Left lung (tissue), 14 donors: Measurements from ENCODE around the gene MACC1. TPM values are rescaled to one million over a fixed set of nuclear protein-coding genes. Genes with fewer than 3 reads are reported as not detected.

ENCODE experiments used
- ATAC-seq: fragments of 200-7000 bp; cut with Tn5 transposase; one replicate; pipeline ENCODE4 v1.9.1; 2020; ENCODE audit warnings: moderate library complexity
- DNase-seq, 4 donors: peaks; one replicate each; pipeline ENCODE4 v3.0.0-alpha.2; 2013 to 2020
- H3K27ac ChIP-seq, 2 donors: fragments of 200-600 bp; sonication (generic) in 1 of 2; one replicate each; pipeline versions ENCODE4 v1.5.0 to v1.8.0; 2020 to 2021
- H3K27me3 ChIP-seq, 2 donors: fragments of 200-600 bp; sonication (generic) in 1 of 2; one replicate each; pipeline versions ENCODE4 v1.5.0 to v1.8.0; 2020 to 2021
- H3K36me3 ChIP-seq, 2 donors: fragments of 200-600 bp; sonication (generic) in 1 of 2; one replicate each; pipeline versions ENCODE4 v1.5.0 to v1.8.0; 2020 to 2021
- H3K4me1 ChIP-seq, 2 donors: fragments of 200-600 bp; one replicate each; pipeline ENCODE4 v1.8.0; 2021
- H3K4me3 ChIP-seq, 2 donors: fragments of 200-600 bp; sonication (generic) in 1 of 2; one replicate each; pipeline versions ENCODE4 v1.5.0 to v1.8.0; 2020 to 2021; ENCODE audit warnings: mild to moderate bottlenecking in 1 of 2
- H3K9me3 ChIP-seq, 2 donors: fragments of 200-600 bp; sonication (generic) in 1 of 2; one replicate each; pipeline versions ENCODE4 v1.5.0 to v1.8.0; 2020 to 2021
- CTCF ChIP-seq, 2 donors: fragments of 200-600 bp; sonication (generic) in 1 of 2; IDR thresholded peaks; one replicate each; pipeline versions ENCODE4 v1.5.0 to v1.8.0; 2021; ENCODE audit warnings: antibody characterized with exemption in 2 of 2
- intact Hi-C, 2 donors: fragments of 100-400 bp; cut with DNase I; formaldehyde crosslinking; loops; one replicate each; pipeline versions ENCODE4 v1.11.2 to v1.14.2; 2022
- long read RNA-seq, 12 donors: library from polyadenylated mRNA in 2 of 12; unstranded in 2 of 12; transcript quantifications; one replicate each; pipeline ENCODE4 v2.0.0 and lab custom pipeline, GENCODE V29; 2019 to 2026
- polyA plus RNA-seq, 6 donors: library from polyadenylated mRNA; unstranded; fragments of 120-200 nt; gene quantifications; one replicate each; pipeline ENCODE4 v1.2.1, GENCODE V29; 2013; ENCODE audit not compliant: insufficient read length in 6 of 6
- total RNA-seq, 2 donors: library from RNA; stranded (reverse); fragmentation: NEBNext Ultra II Directional; extraction: Animal tissue kit (Norgen Biotek cat#: 25700); gene quantifications; one replicate each; pipeline ENCODE4 v1.2.1, GENCODE V29; 2021
- donor health status: DM: no; HTN: yes; CAD: no.
- donor health status: DM: no; HTN: no; CAD: no.

MACC1 gene, protein sequence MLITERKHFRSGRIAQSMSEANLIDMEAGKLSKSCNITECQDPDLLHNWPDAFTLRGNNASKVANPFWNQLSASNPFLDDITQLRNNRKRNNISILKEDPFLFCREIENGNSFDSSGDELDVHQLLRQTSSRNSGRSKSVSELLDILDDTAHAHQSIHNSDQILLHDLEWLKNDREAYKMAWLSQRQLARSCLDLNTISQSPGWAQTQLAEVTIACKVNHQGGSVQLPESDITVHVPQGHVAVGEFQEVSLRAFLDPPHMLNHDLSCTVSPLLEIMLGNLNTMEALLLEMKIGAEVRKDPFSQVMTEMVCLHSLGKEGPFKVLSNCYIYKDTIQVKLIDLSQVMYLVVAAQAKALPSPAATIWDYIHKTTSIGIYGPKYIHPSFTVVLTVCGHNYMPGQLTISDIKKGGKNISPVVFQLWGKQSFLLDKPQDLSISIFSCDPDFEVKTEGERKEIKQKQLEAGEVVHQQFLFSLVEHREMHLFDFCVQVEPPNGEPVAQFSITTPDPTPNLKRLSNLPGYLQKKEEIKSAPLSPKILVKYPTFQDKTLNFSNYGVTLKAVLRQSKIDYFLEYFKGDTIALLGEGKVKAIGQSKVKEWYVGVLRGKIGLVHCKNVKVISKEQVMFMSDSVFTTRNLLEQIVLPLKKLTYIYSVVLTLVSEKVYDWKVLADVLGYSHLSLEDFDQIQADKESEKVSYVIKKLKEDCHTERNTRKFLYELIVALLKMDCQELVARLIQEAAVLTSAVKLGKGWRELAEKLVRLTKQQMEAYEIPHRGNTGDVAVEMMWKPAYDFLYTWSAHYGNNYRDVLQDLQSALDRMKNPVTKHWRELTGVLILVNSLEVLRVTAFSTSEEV
- total RNA-seq (10 to 100 TPM; 28.5 to 36.2 TPM), polyA plus RNA-seq (10 to 100 TPM in 3 of 6 donors, 1 to 10 TPM in 3; 8.5 to 13.5 (median 10.5) TPM)
- long read RNA-seq, donor 1 = 0 reads
- long read RNA-seq, donor 2, partial matches to known transcripts = 6 of 6 reads
- long read RNA-seq, donor 2, other reads (novel, unspliced or antisense) = 0 of 6 reads
- long read RNA-seq, donor 3, partial matches to known transcripts = 12 of 12 reads
- long read RNA-seq, donor 3, other reads (novel, unspliced or antisense) = 0 of 12 reads
- long read RNA-seq, donor 4, partial matches to known transcripts = 1 of 3 reads
- long read RNA-seq, donor 4, other reads (novel, unspliced or antisense) = 2 of 3 reads
- long read RNA-seq, donor 5 = 0 reads
- long read RNA-seq, donor 6 = 0 reads
- long read RNA-seq, donor 7 = 0 reads
- long read RNA-seq, donor 8 = 0 reads
- long read RNA-seq, donor 9 = 0 reads
- long read RNA-seq, donor 10, partial matches to known transcripts = 0 of 4 reads
- long read RNA-seq, donor 10, other reads (novel, unspliced or antisense) = 3 of 4 reads
- long read RNA-seq, donor 11 = 0 reads
- long read RNA-seq, donor 12 = 0 reads

GRCh38 chr7:20217193-20217948 lies at the start of gene MACC1:
Gene MACC1, minus strand, starts transcription at chr7:20217384. Its CDS starts 55,522 bp downstream, at chr7:20161862.
- H3K4me3 ChIP-seq = peak within 1 kb of the TSS; percentile 14 to 35
- TF ChIP-seq CTCF (IDR thresholded peaks at IDR 0.05) = peak in 1 of 2 donors; percentile 10
- intact Hi-C loops = no loop called here
- H3K4me1 ChIP-seq = peaks cover 5 to 40% of the 10 kb centered on the region in 2 donors
- peak; percentile 83 for ATAC-seq
- no peaks in the 10 kb centered on the region for H3K27me3 ChIP-seq
- peak within 1 kb of the TSS; percentile 82 to 90 for H3K27ac ChIP-seq
- H3K9me3 ChIP-seq = no peaks in the 10 kb centered on the region
- H3K36me3 ChIP-seq = no peaks in the 10 kb centered on the region
- peak in 3 of 4 donors; percentile 61 to 86 (median 77) for DNase-seq

GRCh38 chr7:20264623-20265022 lies 47.4 kb upstream of the MACC1 start:
- ATAC-seq (no peak), DNase-seq (no peak)
- Histone ChIP-seq H3K27me3 (no peaks in the 10 kb centered on the region), H3K9me3 (no peaks in the 10 kb centered on the region), H3K4me1 (no peaks in the 10 kb centered on the region), H3K36me3 (no peaks in the 10 kb centered on the region), H3K4me3 (no peak overlapping the region), H3K27ac (no peak overlapping the region)
- TF ChIP-seq CTCF (IDR thresholded peaks at IDR 0.05) = no peak
- intact Hi-C loops = no loop called here

- no peak overlapping the region for H3K27ac ChIP-seq
- H3K4me3 ChIP-seq = no peak overlapping the region
- TF ChIP-seq CTCF (IDR thresholded peaks at IDR 0.05) = no peak
- ATAC-seq (peak; percentile 79), DNase-seq (peak in 2 of 4 donors; percentile 69 to 86)
- H3K27me3 ChIP-seq = no peaks in the 10 kb centered on the region
- H3K9me3 ChIP-seq = no peaks in the 10 kb centered on the region
- no peaks in the 10 kb centered on the region for H3K36me3 ChIP-seq
- intact Hi-C loops = no loop called here
- H3K4me1 ChIP-seq = no peaks in the 10 kb centered on the region
These were observed 43.0 kb upstream of the MACC1 start for GRCh38 chr7:20260223-20260622.

- no peak for DNase-seq
These were observed 40.0 kb upstream of the MACC1 start for GRCh38 chr7:20257212-20257611.

More at GRCh38 chr7:20257212-20257611, 40.0 kb upstream of the MACC1 start:
- H3K4me1 ChIP-seq = no peaks in the 10 kb centered on the region
- intact Hi-C loops = no loop called here
- no peaks in the 10 kb centered on the region for H3K9me3 ChIP-seq
- no peak overlapping the region for H3K4me3 ChIP-seq
- H3K27me3 ChIP-seq = no peaks in the 10 kb centered on the region
- H3K27ac ChIP-seq = no peak overlapping the region
- no peak for ATAC-seq
- H3K36me3 ChIP-seq = no peaks in the 10 kb centered on the region
- no peak for TF ChIP-seq CTCF (IDR thresholded peaks at IDR 0.05)
